PFSK-1 (cell line): ENCODE measurements around the gene NT5DC2.

ENCODE experiments used
- FOXP2 ChIP-seq: optimal IDR thresholded peaks from 2 replicates; pipeline ENCODE3; 2011; ENCODE audit warnings: borderline replicate concordance, control low read depth, inconsistent platforms; ENCODE audit not compliant: insufficient read depth; ENCODE audit errors: extremely low read length, extremely low read depth
- POLR2AphosphoS5 ChIP-seq: IDR thresholded peaks from 2 replicates; pipeline ENCODE4 v1.6.1; 2012; ENCODE audit warnings: low read depth, mild to moderate bottlenecking, control low read depth, low read length, moderate library complexity
- SIN3A ChIP-seq: IDR thresholded peaks from 2 replicates; pipeline ENCODE4 v1.6.1; 2012; ENCODE audit warnings: mild to moderate bottlenecking, low read length, moderate library complexity, borderline replicate concordance; ENCODE audit not compliant: insufficient read depth
- TAF1 ChIP-seq: IDR thresholded peaks from 2 replicates; pipeline ENCODE4 v1.6.1; 2012; ENCODE audit warnings: low read length, control low read depth, borderline replicate concordance; ENCODE audit not compliant: insufficient read depth
- TF ChIP-seq, protein P1 (sequence below), 2 experiments: IDR thresholded peaks; 2 replicates each; pipeline versions ENCODE4 v1.6.1 to v1.8.0; 2011 to 2012; ENCODE audit warnings: low read depth in 2 of 2, low read length in 2 of 2, control low read depth in 1 of 2, inconsistent platforms in 1 of 2, mild to moderate bottlenecking in 1 of 2, moderate library complexity in 1 of 2; ENCODE audit not compliant: insufficient read depth in 1 of 2

The NT5DC2 gene

GRCh38 chr3:52487788-52488691, 45.6 kb downstream of the NT5DC2 start:
- TF ChIP-seq POLR2AphosphoS5 (no peak), FOXP2 (no peak), SIN3A (no peak), TAF1 (no peak)
- TF ChIP-seq, protein P1, sequence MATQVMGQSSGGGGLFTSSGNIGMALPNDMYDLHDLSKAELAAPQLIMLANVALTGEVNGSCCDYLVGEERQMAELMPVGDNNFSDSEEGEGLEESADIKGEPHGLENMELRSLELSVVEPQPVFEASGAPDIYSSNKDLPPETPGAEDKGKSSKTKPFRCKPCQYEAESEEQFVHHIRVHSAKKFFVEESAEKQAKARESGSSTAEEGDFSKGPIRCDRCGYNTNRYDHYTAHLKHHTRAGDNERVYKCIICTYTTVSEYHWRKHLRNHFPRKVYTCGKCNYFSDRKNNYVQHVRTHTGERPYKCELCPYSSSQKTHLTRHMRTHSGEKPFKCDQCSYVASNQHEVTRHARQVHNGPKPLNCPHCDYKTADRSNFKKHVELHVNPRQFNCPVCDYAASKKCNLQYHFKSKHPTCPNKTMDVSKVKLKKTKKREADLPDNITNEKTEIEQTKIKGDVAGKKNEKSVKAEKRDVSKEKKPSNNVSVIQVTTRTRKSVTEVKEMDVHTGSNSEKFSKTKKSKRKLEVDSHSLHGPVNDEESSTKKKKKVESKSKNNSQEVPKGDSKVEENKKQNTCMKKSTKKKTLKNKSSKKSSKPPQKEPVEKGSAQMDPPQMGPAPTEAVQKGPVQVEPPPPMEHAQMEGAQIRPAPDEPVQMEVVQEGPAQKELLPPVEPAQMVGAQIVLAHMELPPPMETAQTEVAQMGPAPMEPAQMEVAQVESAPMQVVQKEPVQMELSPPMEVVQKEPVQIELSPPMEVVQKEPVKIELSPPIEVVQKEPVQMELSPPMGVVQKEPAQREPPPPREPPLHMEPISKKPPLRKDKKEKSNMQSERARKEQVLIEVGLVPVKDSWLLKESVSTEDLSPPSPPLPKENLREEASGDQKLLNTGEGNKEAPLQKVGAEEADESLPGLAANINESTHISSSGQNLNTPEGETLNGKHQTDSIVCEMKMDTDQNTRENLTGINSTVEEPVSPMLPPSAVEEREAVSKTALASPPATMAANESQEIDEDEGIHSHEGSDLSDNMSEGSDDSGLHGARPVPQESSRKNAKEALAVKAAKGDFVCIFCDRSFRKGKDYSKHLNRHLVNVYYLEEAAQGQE (IDR thresholded peaks at IDR 0.05; ENCODE audit: insufficient read depth in 1 of 2, low read depth in 2 of 2, low read length in 2 of 2) = no peak

GRCh38 chr3:52487050-52487787, 46.4 kb downstream of the NT5DC2 start:
- TF ChIP-seq TAF1 (no peak), FOXP2 (no peak), POLR2AphosphoS5 (no peak), SIN3A (no peak)
- TF ChIP-seq, protein P1 (IDR thresholded peaks at IDR 0.05; ENCODE audit: insufficient read depth in 1 of 2, low read depth in 2 of 2, low read length in 2 of 2) = no peak

DNA sequence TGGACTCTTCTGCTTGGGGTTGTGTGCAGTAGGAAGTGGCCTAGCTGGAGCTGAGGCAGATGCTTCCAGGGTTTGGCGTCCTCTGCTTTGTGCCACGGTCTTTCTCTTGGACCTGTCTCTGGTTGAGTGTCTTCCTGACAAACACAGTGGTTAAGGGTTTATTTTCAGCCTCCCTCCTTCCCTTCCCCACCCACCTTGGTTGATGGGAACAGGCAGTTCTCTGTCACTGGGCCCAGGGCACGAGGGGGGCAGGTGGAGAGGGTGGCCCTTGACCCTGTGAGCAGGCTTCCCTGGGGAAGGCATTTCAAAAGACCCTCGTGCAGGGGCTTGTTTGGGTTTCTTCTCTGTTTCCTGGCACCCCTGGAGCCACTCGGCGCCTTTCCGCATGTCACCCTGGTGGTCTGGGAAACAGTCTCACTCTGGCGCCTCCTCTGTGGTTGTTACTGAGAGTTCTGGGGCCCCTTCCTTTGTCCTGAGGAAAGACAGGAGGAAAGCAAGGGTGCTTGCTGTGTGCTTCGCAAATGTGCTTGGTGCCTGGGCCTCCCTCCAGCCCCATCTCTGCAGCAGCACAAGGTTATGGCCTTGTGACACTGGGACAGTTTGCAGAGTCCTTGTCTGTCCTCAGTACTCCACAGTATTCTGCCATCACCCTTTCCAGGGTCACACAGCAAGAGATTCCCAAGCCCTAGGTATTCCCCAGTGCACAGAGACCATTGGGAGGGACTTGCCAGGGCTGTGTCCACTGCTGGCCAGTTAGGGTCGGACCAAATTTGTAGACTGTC, 48.8 kb downstream of the NT5DC2 start:
- no peak for TF ChIP-seq FOXP2

- TF ChIP-seq FOXP2 = no peak
- TF ChIP-seq, protein P1 (IDR thresholded peaks at IDR 0.05; ENCODE audit: insufficient read depth in 1 of 2, low read depth in 2 of 2, low read length in 2 of 2) = no peak
- TF ChIP-seq SIN3A = no peak
- no peak for TF ChIP-seq POLR2AphosphoS5
- TF ChIP-seq TAF1 = no peak
These were observed 49.9 kb downstream of the NT5DC2 start for GRCh38 chr3:52483577-52484381.
